HG03439 (cell line): Measurements from ENCODE around the gene DNAJB5.
"Not testable (repeated sequence)": the region's sequence is repeated elsewhere in the genome, so short reads cannot be mapped to it uniquely, and the experiment has no call there.

Experiments
- ATAC-seq: cut with Tn5 transposase; IDR thresholded peaks from one replicate; pipeline ENCODE4 v1.9.1; 2021; ENCODE audit warnings: mild to moderate bottlenecking, moderate library complexity; ENCODE audit not compliant: unreplicated experiment

The DNAJB5 gene

DNA sequence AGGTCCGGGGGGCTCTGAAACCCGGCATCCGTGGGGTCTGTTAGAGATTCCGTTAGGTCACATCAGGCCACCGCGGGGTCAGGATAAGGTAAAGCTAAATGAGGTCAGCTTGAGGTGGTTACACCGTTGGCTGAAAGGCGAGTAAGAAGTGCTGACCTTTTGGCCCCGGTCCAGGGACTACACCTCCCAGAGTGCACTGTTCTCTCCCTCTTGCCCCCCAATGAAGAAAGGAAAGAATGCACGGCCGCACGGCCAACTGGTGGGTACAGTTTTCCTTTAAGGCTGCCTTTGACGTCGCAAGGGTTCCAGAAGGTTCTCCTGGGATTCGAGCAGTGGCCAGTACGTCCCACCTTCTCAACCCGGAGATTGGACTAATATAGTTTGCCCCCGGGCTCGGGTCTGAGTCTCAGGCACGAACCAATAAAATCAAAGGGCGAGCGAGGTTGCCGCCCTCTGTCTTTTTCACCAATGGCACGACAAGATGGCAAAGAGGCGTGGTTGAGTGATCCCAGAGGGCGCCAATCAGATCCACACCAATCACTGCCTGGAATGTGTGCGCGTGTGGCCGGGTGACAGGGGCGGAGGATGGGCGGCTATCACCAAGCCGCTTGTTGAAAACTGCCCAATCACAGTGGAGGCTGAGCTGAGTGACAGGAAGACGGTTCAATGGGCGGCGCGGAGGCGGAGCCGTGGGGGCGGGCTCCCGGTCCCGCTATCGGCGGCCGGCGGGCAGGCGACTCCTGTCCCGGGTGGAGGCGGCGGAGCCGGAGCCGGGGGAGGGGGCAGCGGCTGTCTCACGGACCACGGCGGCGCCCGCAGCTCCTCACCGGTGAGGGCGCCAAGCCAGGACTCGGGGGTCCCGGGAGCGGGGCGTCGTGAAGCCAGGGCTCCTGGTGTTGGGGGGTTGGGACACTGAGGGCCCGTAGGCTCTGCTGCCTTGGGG lies at the start of gene DNAJB5:
DNAJB5 (plus strand) TSS at position 743 of the 943 bp plus-strand sequence. CDS start 886 bp downstream, outside the sequence.
- ATAC-seq: peak; percentile 90

DNA sequence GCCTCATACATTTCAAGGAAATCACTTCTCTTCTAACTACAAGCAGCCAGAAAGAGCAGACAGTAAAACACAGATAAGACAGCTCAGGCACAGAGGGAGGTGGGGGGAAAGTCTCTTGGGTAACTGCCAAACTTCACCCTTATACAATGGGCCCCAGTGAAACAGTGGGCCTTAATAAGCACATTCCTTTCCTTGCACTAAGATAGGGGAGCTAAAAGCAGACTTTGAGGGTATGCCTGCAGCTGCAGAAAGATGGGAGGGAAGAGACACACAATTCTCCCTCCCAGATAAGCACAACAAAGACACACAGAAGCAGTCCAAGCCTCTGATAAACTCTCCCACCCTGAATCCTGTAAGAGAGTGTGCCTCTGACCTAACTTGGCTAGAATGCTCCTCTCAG lies 49.6 kb upstream of the DNAJB5 start:
- not testable (repeated sequence) for ATAC-seq

DNA sequence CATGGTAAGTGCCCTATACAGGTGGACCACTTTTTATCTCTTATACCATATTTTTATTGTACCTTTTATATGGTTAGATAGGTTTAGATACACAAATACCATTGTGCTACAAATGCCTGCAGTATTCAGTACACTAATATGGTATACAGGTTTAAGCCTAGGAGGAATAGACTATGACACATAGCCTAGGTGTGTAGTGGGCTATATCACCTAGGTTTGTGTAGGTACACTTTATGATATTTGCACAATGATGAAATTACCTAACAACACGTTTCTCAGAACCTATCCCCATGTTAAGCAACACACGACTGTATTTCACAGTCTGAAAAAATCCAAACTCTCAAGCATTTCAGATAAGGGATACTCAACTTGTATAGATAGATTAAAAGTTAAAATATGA lies 41.1 kb upstream of the DNAJB5 start:
- ATAC-seq: no peak

DNA sequence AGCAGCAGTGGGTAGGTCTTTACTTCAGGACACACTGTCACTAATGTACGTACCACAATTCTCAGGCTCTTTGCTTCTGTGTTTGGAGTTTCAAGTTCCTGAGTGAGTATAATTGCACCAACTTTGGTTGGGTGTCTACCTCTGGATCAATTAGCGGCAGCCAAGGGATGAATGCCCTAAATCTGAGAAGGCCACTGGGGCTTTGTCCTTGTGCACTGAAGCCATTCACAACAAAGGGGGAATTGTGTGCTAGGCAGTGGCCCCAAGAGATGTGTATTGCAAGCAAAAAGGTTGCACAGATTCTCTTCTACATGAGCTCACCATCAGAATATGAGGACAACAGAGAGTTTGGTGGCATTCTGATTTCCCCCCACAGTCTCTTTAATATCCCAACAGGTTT lies 35.3 kb upstream of the DNAJB5 start:
- no peak for ATAC-seq

DNA sequence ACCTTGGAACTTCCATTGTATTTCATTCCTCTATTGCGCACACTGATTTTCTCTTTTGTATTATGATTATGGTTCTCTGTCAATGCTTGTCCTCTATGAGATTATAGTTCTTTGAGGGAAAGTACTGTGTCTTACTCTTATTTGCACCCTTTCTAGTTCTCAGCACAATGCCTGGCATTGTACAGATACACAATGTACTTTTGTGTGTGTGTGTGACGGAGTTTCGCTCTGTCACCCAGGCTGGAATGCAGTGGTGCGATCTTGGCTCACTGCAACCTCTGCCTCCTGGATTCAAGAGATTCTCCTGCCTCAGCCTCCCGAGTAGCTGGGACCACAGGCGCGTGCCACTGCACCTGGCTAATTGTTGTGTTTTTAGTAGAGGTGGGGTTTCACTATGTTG lies 33.5 kb upstream of the DNAJB5 start:
- ATAC-seq: peak; percentile 16

DNA sequence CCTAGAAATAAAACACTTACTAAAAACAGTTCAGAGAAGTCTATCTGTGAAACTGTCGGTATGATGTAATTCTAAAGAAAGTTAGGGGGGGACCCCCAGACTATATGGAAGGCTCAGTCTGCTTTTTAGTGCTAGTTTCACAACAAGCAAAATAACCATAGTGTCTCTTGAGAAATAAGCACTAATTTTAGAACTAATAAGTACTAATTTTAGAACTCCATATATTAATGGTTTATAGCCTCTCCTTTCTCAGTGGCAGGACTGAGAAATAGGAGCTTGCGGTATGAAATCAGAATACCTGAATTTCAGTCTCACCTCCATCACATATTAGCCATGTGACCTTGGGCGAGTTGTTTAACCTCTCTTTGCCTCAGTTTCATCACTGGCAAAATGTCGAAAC lies 32.9 kb upstream of the DNAJB5 start:
- peak; percentile 62 for ATAC-seq

DNA sequence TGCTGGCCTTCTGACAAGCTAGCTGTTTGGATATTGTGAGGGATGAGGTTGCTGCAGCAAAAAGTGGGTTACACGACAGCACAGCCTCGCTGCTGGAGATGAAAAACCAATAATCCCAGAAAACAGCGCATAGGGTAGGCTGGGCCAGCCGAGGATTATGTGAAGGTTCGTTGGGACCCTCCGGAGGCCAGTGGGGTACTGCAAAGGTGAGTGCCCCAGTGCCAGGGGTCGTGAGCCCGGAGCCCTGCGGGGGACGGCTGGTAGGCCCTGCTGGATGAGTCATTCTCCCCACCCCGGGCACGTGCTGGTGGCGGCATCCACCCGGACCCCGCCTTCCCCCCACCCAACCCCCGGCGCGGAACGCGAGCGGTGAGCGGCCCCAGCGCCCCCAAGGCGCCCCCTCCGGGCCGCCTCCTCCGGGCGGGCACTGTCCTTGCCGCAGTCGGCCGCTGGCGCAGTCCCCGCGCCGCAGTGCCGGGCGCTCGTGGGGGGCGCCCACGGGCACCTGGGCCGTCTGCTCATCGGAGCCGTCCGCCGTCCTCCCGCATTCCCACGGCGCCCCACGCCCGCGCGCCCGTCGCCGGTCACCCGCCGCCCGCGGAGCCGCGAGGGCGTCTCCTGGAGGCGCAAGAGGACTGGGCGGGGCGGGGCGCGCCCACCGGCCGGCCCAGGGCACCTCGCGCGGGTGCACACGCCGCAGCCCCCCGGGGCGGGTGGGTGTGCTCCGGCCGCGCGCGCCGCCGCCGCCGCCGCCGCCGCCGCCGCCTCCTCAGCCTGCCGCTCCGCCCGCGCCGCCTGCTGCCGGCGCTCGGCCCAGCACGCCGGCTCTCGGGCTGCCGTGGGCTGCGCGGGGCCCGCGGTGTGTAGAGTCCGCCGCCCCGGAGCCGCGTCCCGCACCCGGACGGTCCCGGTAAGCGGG lies 31.8 kb upstream of the DNAJB5 start, which contains the start of gene PHF24:
PHF24 (plus strand) TSS at position 794 of the 919 bp plus-strand sequence. CDS start 13,014 bp downstream, outside the sequence.
- ATAC-seq: no peak

DNA sequence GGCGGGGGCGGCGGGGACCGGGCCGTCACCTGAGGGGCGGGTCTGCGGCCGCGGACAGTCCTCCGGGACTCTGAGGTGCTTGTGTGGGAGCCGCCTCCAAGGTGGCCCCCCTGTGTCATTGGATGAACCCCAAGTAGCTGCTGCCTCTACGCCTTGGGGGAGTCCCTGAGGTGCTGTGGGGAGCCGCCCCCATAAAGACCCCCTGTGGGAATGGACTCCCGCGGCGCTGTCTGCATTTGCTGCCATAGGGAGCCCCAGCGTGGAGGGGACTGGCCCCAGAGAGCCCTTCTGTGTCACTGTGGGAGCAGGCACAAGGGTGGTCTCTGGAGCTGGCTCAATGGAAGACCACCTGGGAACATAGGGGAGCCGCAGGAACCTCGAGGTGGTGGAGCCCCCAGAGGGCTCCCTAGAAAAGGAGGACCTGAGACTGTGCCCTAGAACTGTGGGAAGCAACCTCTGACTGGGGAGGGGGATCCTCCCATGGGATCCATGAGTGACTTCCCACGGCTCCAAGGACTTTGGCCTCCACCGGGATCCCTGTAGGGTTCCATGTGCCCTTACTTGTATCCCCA lies 31.0 kb upstream of the DNAJB5 start:
- no peak for ATAC-seq

DNA sequence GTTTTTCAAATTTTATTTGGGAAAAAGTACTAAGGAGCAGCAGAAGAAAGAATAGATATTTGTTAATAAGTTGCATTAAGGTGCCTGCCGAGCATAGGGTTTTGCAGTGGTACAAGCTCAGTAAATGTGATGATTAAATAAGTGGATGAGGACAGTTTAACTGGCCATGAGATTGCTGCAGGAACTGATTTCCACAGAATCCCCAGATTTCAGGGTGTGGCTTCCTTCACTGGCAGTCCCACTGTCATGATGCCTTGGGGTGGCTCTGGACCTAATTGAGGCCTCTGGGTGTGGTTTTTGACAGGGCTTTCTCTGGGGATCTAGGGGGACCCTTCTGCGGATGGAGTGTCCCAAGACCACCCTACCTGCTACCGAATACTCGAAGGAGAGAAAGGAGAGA lies 30.1 kb upstream of the DNAJB5 start:
- ATAC-seq: no peak

DNA sequence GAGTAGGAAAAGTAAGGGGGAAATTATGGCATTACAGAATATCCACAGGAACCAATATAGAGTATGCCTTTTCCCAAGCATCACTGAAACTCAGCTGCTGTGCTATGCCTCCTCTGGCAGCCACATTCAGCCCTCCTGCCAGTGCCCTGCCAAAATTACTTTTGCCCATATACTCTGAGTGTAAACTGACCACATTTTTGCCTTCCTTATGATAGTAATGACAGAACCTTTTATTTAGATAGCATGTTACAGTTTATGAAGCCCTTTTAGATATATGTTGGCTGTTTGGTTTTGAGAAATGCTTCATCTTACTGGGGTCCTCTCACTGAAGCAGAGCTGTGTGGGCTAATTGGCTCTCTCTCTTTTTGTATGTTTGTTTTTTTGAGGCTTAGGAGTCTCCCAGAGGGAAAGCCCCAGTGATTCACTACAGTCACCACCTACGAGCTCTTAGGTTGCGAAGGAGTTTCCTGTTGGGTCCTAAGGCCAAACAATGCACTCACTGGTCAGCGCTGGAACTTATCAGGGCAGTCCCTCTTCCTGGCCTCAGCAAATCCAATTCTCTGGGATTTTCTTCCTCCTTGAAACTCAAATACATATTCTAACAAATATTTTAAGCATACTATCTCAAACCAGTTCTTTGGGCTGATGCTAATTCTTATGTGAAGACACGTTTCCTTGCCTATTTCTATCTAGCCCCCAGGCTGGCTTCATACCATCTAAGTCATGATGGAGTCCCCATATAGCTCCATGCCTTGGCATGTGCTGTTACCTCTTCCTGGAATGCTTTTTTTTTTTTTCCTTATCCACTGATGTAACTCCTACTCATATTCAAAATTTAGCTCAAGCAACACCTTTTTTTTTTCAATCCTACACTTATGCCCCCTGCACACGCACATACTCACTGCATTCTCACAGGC lies 27.7 kb upstream of the DNAJB5 start:
- ATAC-seq: peak; percentile 46

DNA sequence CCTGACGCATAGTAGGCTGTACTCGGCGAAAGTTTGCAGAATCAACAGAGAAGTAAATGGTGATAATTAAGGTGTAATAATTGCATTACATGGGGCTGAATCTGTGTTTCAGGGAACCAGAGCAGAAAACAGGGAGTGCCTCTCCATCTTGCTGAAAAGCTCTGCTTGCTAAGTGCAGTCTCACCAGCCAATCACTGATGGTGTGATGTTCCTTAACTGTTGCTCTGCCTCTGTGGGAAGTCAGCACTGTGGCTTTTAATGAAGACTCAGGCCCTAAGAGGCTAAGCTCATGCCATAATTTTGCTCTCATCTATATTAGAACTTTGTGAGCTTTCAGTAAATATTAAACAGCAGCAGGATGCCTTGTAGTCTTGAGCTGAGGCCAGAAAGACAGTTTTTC lies 27.0 kb upstream of the DNAJB5 start:
- ATAC-seq: no peak

DNA sequence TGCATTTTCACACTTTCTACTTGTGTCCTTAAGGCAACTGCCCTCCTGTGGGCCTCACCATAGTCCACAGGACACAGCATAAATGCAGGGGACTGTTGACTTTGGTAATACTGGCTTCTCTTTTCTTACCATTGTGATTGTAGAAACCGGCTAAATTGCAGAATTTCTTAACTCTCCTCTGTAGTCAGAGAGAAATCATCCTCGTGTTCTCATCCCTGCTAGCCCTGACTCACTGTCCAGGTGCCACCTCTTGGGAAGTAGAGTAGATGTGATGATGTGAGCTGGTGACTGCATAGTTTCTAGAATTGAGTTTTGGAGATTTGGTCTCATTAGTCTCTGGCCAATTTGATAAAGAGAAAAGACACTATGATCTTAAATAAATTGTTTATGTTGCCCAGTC lies 26.0 kb upstream of the DNAJB5 start:
- ATAC-seq: no peak

DNA sequence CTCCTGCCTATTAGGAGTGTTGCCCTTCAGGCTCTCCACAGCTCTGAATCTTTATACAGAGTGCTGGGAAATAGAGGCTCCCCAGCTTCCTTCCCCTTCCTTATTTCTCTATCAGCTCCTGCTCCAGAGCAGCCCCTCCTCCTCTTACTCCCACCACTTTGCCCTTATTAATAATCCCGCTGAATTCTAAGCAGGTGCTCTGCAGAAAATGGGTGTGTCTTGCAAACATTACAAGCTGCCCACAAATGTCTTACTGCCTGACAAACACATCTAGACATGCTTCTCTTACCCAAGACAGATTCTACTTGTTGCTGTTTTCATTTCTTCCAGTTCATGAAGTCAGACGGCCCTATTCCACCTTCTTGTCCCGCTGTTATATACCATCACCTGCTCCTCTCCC lies 25.1 kb upstream of the DNAJB5 start:
- ATAC-seq: no peak

DNA sequence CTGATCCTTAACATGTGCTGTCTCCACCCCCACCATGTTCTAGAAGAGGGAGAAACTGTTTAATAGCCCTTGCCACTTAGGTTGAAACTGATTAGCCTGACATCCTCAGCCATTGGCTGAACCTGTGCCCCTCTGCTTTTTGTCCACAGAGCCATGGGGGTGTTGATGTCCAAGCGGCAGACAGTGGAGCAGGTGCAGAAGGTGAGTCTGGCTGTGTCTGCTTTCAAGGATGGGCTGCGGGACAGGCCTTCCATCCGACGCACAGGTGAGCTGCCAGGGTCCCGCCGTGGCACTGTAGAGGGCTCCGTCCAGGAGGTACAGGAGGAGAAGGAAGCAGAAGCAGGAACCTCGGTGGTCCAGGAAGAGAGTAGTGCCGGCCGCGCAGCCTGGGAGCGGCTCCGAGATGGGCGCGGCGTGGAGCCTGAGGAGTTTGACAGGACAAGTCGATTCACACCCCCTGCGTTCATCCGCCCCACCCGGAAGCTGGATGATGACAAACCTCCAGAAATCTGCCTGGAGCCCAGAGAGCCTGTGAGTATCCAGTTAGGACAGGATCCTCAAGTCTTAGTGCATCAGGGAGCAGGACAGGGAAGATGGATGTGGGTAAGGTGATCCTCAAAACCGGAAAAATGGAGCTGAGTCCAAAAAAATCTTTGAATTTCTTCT lies 18.3 kb upstream of the DNAJB5 start:
- ATAC-seq: no peak

DNA sequence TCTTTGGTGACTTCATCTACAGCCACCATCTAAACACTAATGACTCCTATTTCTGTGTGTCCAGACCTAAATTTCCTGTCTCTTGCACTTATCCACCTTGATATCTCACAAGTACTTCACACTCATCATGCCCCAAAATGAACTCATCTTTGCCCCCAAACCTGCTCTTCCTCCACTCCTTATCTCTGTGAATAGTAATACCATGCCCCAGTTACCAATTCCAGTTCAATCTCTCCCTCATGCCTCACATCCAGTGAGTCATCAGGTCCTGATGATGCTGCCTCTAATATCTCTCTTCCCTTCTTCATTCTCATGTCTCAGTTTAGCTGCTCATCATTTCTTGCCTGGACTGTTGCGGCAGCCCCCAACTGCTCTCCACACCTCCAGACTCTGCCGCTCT lies 14.9 kb upstream of the DNAJB5 start:
- ATAC-seq: no peak

DNA sequence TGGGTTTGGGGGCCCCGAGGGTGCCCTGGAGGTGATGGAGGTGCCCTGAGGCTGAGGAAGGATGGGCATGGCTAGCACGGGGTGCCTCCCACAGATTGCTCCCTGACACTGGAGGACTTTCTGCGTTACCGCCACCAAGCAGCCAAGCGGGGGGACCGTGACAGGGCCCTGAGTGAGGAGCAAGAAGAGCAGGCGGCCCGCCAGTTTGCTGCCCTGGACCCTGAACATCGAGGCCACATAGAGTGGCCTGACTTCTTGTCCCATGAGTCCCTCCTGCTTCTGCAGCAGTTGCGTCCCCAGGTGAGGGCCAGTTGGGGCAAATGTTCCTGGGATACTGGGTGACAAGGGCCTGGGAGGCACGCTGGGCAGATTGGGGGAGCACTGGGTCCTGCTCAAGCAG lies 13.1 kb upstream of the DNAJB5 start:
- ATAC-seq: no peak

DNA sequence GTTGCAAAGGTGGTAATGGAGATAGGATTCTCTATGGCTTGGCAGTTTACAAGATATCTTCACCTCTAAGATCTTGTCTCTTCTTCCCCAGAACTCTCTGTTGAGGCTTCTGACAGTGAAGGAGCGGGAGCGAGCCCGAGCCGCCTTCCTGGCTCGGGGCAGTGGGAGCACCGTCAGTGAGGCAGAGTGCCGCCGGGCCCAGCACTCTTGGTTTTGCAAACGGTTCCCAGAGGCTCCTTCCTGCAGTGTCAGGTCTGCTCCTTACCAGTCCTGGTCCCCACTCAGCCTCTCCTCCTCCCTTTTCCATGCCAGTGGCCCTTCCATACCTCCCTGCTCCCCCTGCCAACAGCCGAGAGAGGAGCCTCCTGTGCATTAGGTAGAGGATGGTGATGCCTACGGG lies 12.6 kb upstream of the DNAJB5 start:
- no peak for ATAC-seq

DNA sequence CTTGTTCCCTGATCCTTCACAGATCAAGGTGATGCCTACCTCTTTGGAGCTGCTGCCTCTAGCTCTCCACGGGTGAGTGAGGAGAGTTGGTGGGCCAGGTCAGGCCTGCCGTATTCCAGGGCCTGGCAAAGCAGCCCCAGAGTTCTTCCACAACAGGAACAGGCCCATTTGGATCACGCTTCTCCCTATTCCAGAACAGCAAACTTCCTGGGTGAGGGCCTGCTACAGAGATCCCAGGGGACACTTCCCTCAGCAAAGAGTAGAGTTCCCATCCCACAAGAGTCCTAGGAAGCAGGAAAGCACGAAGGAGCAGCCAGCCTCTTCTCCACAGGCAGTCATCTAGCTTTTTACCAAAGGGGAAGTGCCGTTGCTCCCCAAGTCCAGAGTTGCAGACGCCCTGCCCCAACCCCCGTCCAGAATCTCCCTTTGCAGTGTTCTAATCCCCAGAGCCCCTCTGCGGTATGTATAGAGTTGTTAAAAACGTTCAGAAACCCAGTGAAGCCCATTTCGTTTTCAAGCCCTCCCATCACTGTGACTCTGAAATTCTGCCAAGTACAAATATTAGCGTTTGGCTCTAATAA lies 9.3 kb upstream of the DNAJB5 start:
- no peak for ATAC-seq

DNA sequence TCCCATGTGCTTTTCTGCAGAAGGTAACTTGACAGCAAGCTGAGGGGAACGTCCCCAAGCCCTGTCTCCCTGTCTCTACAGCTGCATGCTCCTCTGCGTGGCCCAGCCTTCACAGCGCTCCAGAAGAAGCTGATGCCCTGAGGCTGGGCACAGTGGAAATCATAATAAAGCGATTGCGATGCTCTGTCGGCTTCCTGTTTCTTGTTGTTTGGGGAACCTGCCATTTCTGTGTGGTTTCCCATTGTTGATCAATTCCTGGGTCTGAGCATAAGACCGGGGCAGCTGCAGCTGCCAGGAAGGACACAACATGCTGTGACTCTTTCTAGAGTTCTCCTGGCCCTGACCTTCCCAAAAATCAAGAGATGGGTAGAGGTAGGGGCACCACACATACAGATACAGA lies 7.2 kb upstream of the DNAJB5 start:
- no peak for ATAC-seq
